Measurements from ENCODE around the gene MKLN1. TPM values are rescaled to one million over a fixed set of nuclear protein-coding genes. Genes with fewer than 3 reads are reported as not detected.

MKLN1 gene
- total and polyA plus RNA-seq, 2 of the 13 experiments (the other 11 are each of a cell fraction or from before 2014, with no cell fraction given), result 33.6 to 43.5 TPM

GRCh38 chr7:131388126-131388525 is 60.5 kb downstream of the MKLN1 start (continued):
- no peak for TF ChIP-seq ZBED4 (CRISPR knock-in tag; IDR thresholded peaks at IDR 0.05; ENCODE audit: borderline replicate concordance)
- no peak for TF ChIP-seq HOXA3 (CRISPR knock-in tag; IDR thresholded peaks at IDR 0.05)
- TF ChIP-seq KAT2B (IDR thresholded peaks at IDR 0.05; ENCODE audit: borderline replicate concordance, low read depth, low read length), result no peak
- no peak for TF ChIP-seq RFXANK (CRISPR knock-in tag; IDR thresholded peaks at IDR 0.05)
- TF ChIP-seq PRDM15 (CRISPR knock-in tag; IDR thresholded peaks at IDR 0.05), result no peak
- TF ChIP-seq ZNF446 (CRISPR knock-in tag; IDR thresholded peaks at IDR 0.05), result no peak

Measured in HepG2 (cell line).